H1 (cell line): ENCODE data around the gene FGFRL1. TPM values are rescaled to one million over a fixed set of nuclear protein-coding genes. Genes with fewer than 3 reads are reported as not detected.
A peak's percentile ranks its signal among the peaks of the same experiment; 100 is the strongest.

ENCODE experiments used
- CTCF ChIA-PET: fragments of 300-600 bp; sonication (Branson Sonifier 250); formaldehyde crosslinking; loops from one replicate; lab custom pipeline; 2021; ENCODE audit not compliant: partially characterized antibody; lab: Charles Lee
- POLR2A ChIA-PET: fragments of 300-600 bp; sonication (Branson Sonifier 250); formaldehyde crosslinking; loops from one replicate; lab custom pipeline; 2021; ENCODE audit warnings: inconsistent platforms; ENCODE audit not compliant: partially characterized antibody; lab: Charles Lee
- DNase-seq, 2 experiments: peaks; one replicate each; pipeline versions ENCODE4 v3.0.0 to v3.0.0-alpha.2; 2010 to 2022; ENCODE audit warnings: low spot score in 2 of 2, low read depth in 1 of 2, mixed read lengths in 1 of 2
- FAIRE-seq: peaks from 2 replicates; lab custom pipeline; 2011; peaks lifted over from hg19 to GRCh38; lab: Jason Lieb, UNC
- H2AFZ ChIP-seq: 2 replicates; pipeline ENCODE4 v1.8.1; 2012; ENCODE audit warnings: low read length, inconsistent platforms
- H2AK5ac ChIP-seq: 2 replicates; pipeline ENCODE4 v1.6.1; 2013; ENCODE audit warnings: low read depth, low read length
- H2BK120ac ChIP-seq: replicated peaks from 2 replicates; pipeline ENCODE3; 2013; ENCODE audit warnings: low read depth, low read length, inconsistent platforms
- H2BK12ac ChIP-seq: 2 replicates; pipeline ENCODE4 v1.6.1; 2013; ENCODE audit warnings: low read depth, low read length
- H2BK15ac ChIP-seq: 2 replicates; pipeline ENCODE4 v1.6.1; 2013; ENCODE audit warnings: low read length
- H2BK20ac ChIP-seq: 2 replicates; pipeline ENCODE4 v1.6.1; 2013; ENCODE audit warnings: low read length
- H2BK5ac ChIP-seq: 2 replicates; pipeline ENCODE4 v1.6.1; 2013; ENCODE audit warnings: low read depth, low read length
- H3K14ac ChIP-seq: 2 replicates; pipeline ENCODE4 v1.6.1; 2013; ENCODE audit warnings: inconsistent platforms; ENCODE audit not compliant: insufficient read length
- H3K18ac ChIP-seq: 2 replicates; pipeline ENCODE4 v1.6.1; 2013; ENCODE audit warnings: low read length; ENCODE audit errors: extremely low read depth
- H3K23ac ChIP-seq: 2 replicates; pipeline ENCODE4 v1.6.1; 2013; ENCODE audit warnings: inconsistent platforms; ENCODE audit not compliant: insufficient read length
- H3K23me2 ChIP-seq: 2 replicates; pipeline ENCODE4 v1.6.1; 2013; ENCODE audit warnings: low read depth, low read length
- H3K27ac ChIP-seq: 2 replicates; pipeline ENCODE4 v1.6.1; 2011; ENCODE audit warnings: low read depth, low read length, inconsistent platforms
- H3K27me3 ChIP-seq, 4 experiments: replicated peaks in 1 of 4; 1 replicate in 1 of 4; 2 replicates in 3 of 4; pipeline versions ENCODE4 v1.6.1 to v1.8.1; 2011 to 2013; ENCODE audit warnings: low read length in 3 of 4, mild to moderate bottlenecking in 3 of 4, inconsistent platforms in 2 of 4, mixed read lengths in 2 of 4, moderate library complexity in 1 of 4; ENCODE audit not compliant: control insufficient read depth in 3 of 4, insufficient read depth in 3 of 4; ENCODE audit errors: extremely low read depth in 1 of 4
- H3K36me3 ChIP-seq, 4 experiments: 2 replicates each; pipeline versions ENCODE4 v1.6.1 to v1.8.1; 2011 to 2013; ENCODE audit warnings: mild to moderate bottlenecking in 4 of 4, low read length in 3 of 4, moderate library complexity in 2 of 4, control low read depth in 1 of 4, inconsistent platforms in 1 of 4; ENCODE audit not compliant: insufficient read depth in 4 of 4, control insufficient read depth in 2 of 4
- H3K4ac ChIP-seq: replicated peaks from 2 replicates; pipeline ENCODE3; 2013; ENCODE audit warnings: low read length, low read depth, mixed read lengths, inconsistent platforms; ENCODE audit not compliant: insufficient read length
- H3K4me1 ChIP-seq, 4 experiments: replicated peaks in 1 of 4; 1 replicate in 1 of 4; 2 replicates in 3 of 4; pipeline versions ENCODE4 v1.6.1 to v1.8.1; 2011 to 2013; ENCODE audit warnings: low read length in 3 of 4, inconsistent platforms in 2 of 4, mixed read lengths in 1 of 4; ENCODE audit not compliant: insufficient read depth in 4 of 4, control insufficient read depth in 3 of 4
- H3K4me2 ChIP-seq, 2 experiments: 2 replicates each; pipeline versions ENCODE4 v1.6.1 to v1.8.1; 2011 to 2013; ENCODE audit warnings: low read depth in 2 of 2, low read length in 2 of 2, control low read depth in 1 of 2, inconsistent platforms in 1 of 2, mild to moderate bottlenecking in 1 of 2; ENCODE audit not compliant: insufficient read depth in 1 of 2
- H3K4me3 ChIP-seq, 4 experiments: fragments of 200-600, 300-600 bp in 1 of 4; sonication (generic), shearing (Covaris generic), sonication (Bioruptor Twin) in 1 of 4; 2 replicates each; pipeline versions ENCODE4 v1.5.1 to v1.8.1; 2011 to 2016; ENCODE audit warnings: low read length in 4 of 4, low read depth in 3 of 4, control low read depth in 2 of 4, inconsistent platforms in 2 of 4, mild to moderate bottlenecking in 2 of 4, mixed read lengths in 1 of 4, moderate library complexity in 1 of 4; ENCODE audit not compliant: insufficient read depth in 2 of 4; ENCODE audit errors: extremely low read depth in 1 of 4
- H3K56ac ChIP-seq: replicated peaks from 2 replicates; pipeline ENCODE3; 2013; ENCODE audit warnings: low read depth, mild to moderate bottlenecking, mixed read lengths, low read length, inconsistent platforms; ENCODE audit not compliant: insufficient read length
- H3K79me1 ChIP-seq: 2 replicates; pipeline ENCODE4 v1.6.1; 2013; ENCODE audit warnings: low read depth, low read length, control low read depth
- H3K79me2 ChIP-seq, 2 experiments: 2 replicates each; pipeline versions ENCODE4 v1.6.1 to v1.8.1; 2012 to 2013; ENCODE audit warnings: low read length in 2 of 2, mild to moderate bottlenecking in 2 of 2, inconsistent platforms in 1 of 2; ENCODE audit not compliant: insufficient read depth in 2 of 2, control insufficient read depth in 1 of 2
- H3K9ac ChIP-seq, 4 experiments: replicated peaks in 1 of 4; 1 replicate in 1 of 4; 2 replicates in 3 of 4; pipeline versions ENCODE4 v1.6.1 to v1.8.1; 2011 to 2013; ENCODE audit warnings: low read depth in 3 of 4, low read length in 3 of 4, control low read depth in 2 of 4, mild to moderate bottlenecking in 2 of 4, moderate library complexity in 2 of 4, inconsistent platforms in 1 of 4; ENCODE audit errors: extremely low read depth in 1 of 4
- H3K9me3 ChIP-seq, 2 experiments: 2 replicates each; pipeline versions ENCODE4 v1.6.1 to v1.8.1; 2012 to 2013; ENCODE audit warnings: mild to moderate bottlenecking in 2 of 2, moderate library complexity in 2 of 2, control low read depth in 1 of 2, inconsistent platforms in 1 of 2, low read depth in 1 of 2, low read length in 1 of 2, mixed read lengths in 1 of 2; ENCODE audit not compliant: insufficient read depth in 2 of 2
- H4K20me1 ChIP-seq, 2 experiments: replicated peaks in 1 of 2; 2 replicates each; pipeline versions ENCODE3 to v1.8.1; 2011 to 2013; ENCODE audit warnings: inconsistent platforms in 2 of 2, low read length in 2 of 2, mild to moderate bottlenecking in 1 of 2; ENCODE audit not compliant: insufficient read depth in 2 of 2, control insufficient read depth in 1 of 2
- H4K5ac ChIP-seq: 2 replicates; pipeline ENCODE4 v1.6.1; 2013; ENCODE audit warnings: low read length, low read depth, mixed read lengths, inconsistent platforms; ENCODE audit not compliant: insufficient read length
- H4K8ac ChIP-seq: 2 replicates; pipeline ENCODE4 v1.8.0; 2013; ENCODE audit warnings: mild to moderate bottlenecking, moderate library complexity, low read length, inconsistent platforms; ENCODE audit not compliant: insufficient read depth; ENCODE audit errors: extremely low read depth
- H4K91ac ChIP-seq: replicated peaks from 2 replicates; pipeline ENCODE3; 2013; ENCODE audit warnings: low read length, mixed read lengths, inconsistent platforms; ENCODE audit not compliant: insufficient read length
- CTBP2 ChIP-seq: IDR thresholded peaks from 2 replicates; pipeline ENCODE4 v1.7.0; 2011; ENCODE audit warnings: borderline replicate concordance, mild to moderate bottlenecking, moderate library complexity, mixed read lengths, low read length; ENCODE audit not compliant: insufficient read depth, insufficient read length
- EP300 ChIP-seq, 2 experiments: IDR thresholded peaks; 1 replicate in 1 of 2; 2 replicates in 1 of 2; pipeline ENCODE4 v1.6.1; 2011 to 2012; ENCODE audit warnings: low read depth in 2 of 2, low read length in 2 of 2, mild to moderate bottlenecking in 2 of 2, borderline replicate concordance in 1 of 2, inconsistent platforms in 1 of 2, moderate library complexity in 1 of 2
- EZH2 ChIP-seq: fragments of 200-600 bp; sonication (generic); IDR thresholded peaks from 2 replicates; pipeline ENCODE4 v1.7.1; 2012; ENCODE audit warnings: low read depth, mild to moderate bottlenecking, moderate library complexity, low read length, inconsistent platforms; ENCODE audit not compliant: severe bottlenecking
- GABPA ChIP-seq: IDR thresholded peaks from 2 replicates; pipeline ENCODE4 v1.6.1; 2011; ENCODE audit warnings: mild to moderate bottlenecking, low read length, moderate library complexity, borderline replicate concordance; ENCODE audit not compliant: insufficient read depth
- HDAC6 ChIP-seq: IDR thresholded peaks from one replicate; pipeline ENCODE4 v1.7.1; 2012; ENCODE audit warnings: low read depth, mild to moderate bottlenecking, inconsistent platforms, low read length, moderate library complexity
- KDM4A ChIP-seq: IDR thresholded peaks from one replicate; pipeline ENCODE4 v1.7.1; 2012; ENCODE audit warnings: low read depth, mild to moderate bottlenecking, moderate library complexity, low read length, inconsistent platforms; ENCODE audit not compliant: severe bottlenecking
- RXRA ChIP-seq: IDR thresholded peaks from 2 replicates; pipeline ENCODE4 v1.6.1; 2011; ENCODE audit warnings: low read depth, mild to moderate bottlenecking, low read length, moderate library complexity; ENCODE audit not compliant: insufficient read depth
- SIRT6 ChIP-seq: IDR thresholded peaks from one replicate; pipeline ENCODE4 v1.7.1; 2012; ENCODE audit warnings: low read length, inconsistent platforms
- SP1 ChIP-seq: IDR thresholded peaks from 2 replicates; pipeline ENCODE4 v1.6.1; 2011; ENCODE audit warnings: low read depth, low read length
- SP2 ChIP-seq: IDR thresholded peaks from 2 replicates; pipeline ENCODE4 v1.6.1; 2012; ENCODE audit warnings: mild to moderate bottlenecking, low read length, inconsistent platforms
- TAF1 ChIP-seq: IDR thresholded peaks from 2 replicates; pipeline ENCODE4 v1.6.1; 2011; ENCODE audit warnings: mild to moderate bottlenecking, low read depth, low read length
- TEAD4 ChIP-seq: IDR thresholded peaks from 2 replicates; pipeline ENCODE4 v1.6.1; 2012; ENCODE audit warnings: low read depth, low read length, inconsistent platforms, mixed read lengths
- WGBS, 2 experiments: shearing (Covaris generic) in 1 of 2; methylation state at CpG; one replicate each; pipeline versions ENCODE4 v1.1.6 to v1.1.7; 2013 to 2015; ENCODE audit warnings: low lambda C conversion rate in 2 of 2, mixed read lengths in 2 of 2, inconsistent platforms in 1 of 2, low coverage in 1 of 2, missing lambda C conversion rate in 1 of 2; ENCODE audit not compliant: insufficient replicate concordance in 2 of 2, insufficient coverage in 1 of 2, insufficient read length in 1 of 2; ENCODE audit errors: extremely low coverage in 1 of 2, missing lambda C conversion rate in 1 of 2; 5-methylcytosine and 5-hydroxymethylcytosine counted together
- polyA plus RNA-seq, 7 experiments: library from polyadenylated mRNA; depleted of rRNA in 3 of 7; stranded (reverse) in 5 of 7; unstranded in 2 of 7; fragments of >200 nt in 5 of 7; fragments of 200-250 nt in 2 of 7; gene quantifications; 1 replicate in 5 of 7; 2 replicates in 1 of 7; 4 replicates in 1 of 7; pipeline versions ENCODE4 v1.2.1 to v1.2.3, GENCODE V29; 2011 to 2013; ENCODE audit warnings: missing spikeins in 2 of 7, mixed read lengths in 2 of 7
- total RNA-seq: library from RNA; stranded (reverse); fragmentation: NEBNext Ultra II Directional; extraction: Animal tissue kit (Norgen Biotek cat#: 25700); gene quantifications from 2 replicates; pipeline ENCODE4 v1.2.1, GENCODE V29; 2021

The FGFRL1 gene
- total and polyA plus RNA-seq, 2 of the 8 experiments (the other 6 are each of a cell fraction or from before 2014, with no cell fraction given), result 18.9 to 34.6 TPM

GRCh38 chr4:972651-973424, 38.6 kb upstream of the FGFRL1 start:
- FAIRE-seq, result no peak
- Histone ChIP-seq H2BK15ac (no peak overlapping the region), H3K79me2 (no peaks in the 10 kb centered on the region), H3K79me1 (no peaks in the 10 kb centered on the region), H3K27ac (no peak overlapping the region), H3K4me2 (peak overlapping the region; percentile 77 to 95), H3K56ac (no peak overlapping the region), H3K36me3 (no peaks in the 10 kb centered on the region), H3K4ac (no peak overlapping the region), H4K5ac (peak overlapping the region; percentile 43), H2AK5ac (no peak overlapping the region), H4K91ac (no peak overlapping the region), H4K20me1 (peaks cover 6 to 17% of the 10 kb centered on the region in 2 experiments), H3K4me3 (peak overlapping the region; percentile 51 to 80 (median 64)), H3K4me1 (peaks cover 0 to 9% (median 4%) of the 10 kb centered on the region in 4 experiments; a peak in 3 of 7 replicates), H2BK20ac (no peak overlapping the region), H2BK5ac (no peak overlapping the region), H3K23ac (no peak overlapping the region), H3K14ac (no peak overlapping the region), H3K27me3 (peaks cover 7 to 37% (median 29%) of the 10 kb centered on the region in 4 experiments; a peak in 6 of 7 replicates), H2BK12ac (no peak overlapping the region), H3K18ac (no peak overlapping the region), H3K9me3 (peaks cover 5 to 11% of the 10 kb centered on the region in 2 experiments; a peak in 1 of 4 replicates), H4K8ac (0 out of 2 replicates have a peak overlapping the region, but pooled peaks have one; percentile 46), H3K23me2 (peaks cover 7% of the 10 kb centered on the region; the same call in 1 of the 2 replicates), H2BK120ac (no peak overlapping the region), H3K9ac (peak overlapping the region in 1 of 4 experiments; percentile 65; a peak in 1 of 7 replicates), H2AFZ (no peak overlapping the region; the same call in 1 of the 2 replicates)
- CTCF ChIA-PET, result no interaction called here
- WGBS, 2 experiments, result 1% methylated on average over 30 of the region's 65 CpGs; no CpG with 5 or more reads in 1 of the 2 experiments
- peak in 1 of 2 experiments; percentile 78 for DNase-seq
- POLR2A ChIA-PET, result no interaction called here
- peak; percentile 54; the same call in 1 of the 2 replicates for TF ChIP-seq GABPA
- no peak for TF ChIP-seq TAF1
- TF ChIP-seq RXRA, result no peak
- no peak for TF ChIP-seq EP300 (IDR thresholded peaks at IDR 0.05; ENCODE audit: borderline replicate concordance in 1 of 2, low read depth in 2 of 2, low read length in 2 of 2)
- no peak for TF ChIP-seq SIRT6
- no peak for TF ChIP-seq SP1
- no peak for TF ChIP-seq KDM4A
- TF ChIP-seq HDAC6, result no peak
- no peak for TF ChIP-seq SP2
- TF ChIP-seq EZH2, result peak; percentile 43
- no peak for TF ChIP-seq TEAD4
- no peak for TF ChIP-seq CTBP2
